ENCODE measurements around the gene IL7R.

DNA sequence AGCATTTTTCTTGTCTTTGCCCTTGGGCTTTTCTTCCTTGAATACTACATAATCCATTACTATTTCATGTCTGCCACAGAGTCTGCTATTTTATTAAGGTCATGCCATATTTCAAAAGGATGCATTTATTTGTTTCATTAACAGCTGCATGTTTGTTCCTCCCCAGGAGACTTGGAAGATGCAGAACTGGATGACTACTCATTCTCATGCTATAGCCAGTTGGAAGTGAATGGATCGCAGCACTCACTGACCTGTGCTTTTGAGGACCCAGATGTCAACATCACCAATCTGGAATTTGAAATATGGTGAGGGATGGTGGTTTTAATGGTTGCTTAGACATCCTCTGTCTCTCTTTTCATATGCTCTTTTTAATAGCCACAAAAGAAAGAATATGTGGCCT, 4.0 kb downstream of the IL7R start:
- TF ChIP-seq ZNF184 (tag by site-specific recombination; IDR thresholded peaks at IDR 0.05), result no peak
- TF ChIP-seq ZNF138 (tag by site-specific recombination; IDR thresholded peaks at IDR 0.05; ENCODE audit: borderline replicate concordance), result no peak
- TF ChIP-seq ZNF558 (tag by site-specific recombination; IDR thresholded peaks at IDR 0.05), result no peak

Measured in HEK293 (cell line).